HEK293T (cell line): ENCODE results near the gene AMIGO2.

Experiments
- CTCF ChIA-PET: fragments of 350-600 bp; formaldehyde crosslinking; extraction: SDS; loops from one replicate; lab custom pipeline; 2021; ENCODE audit warnings: antibody characterized with exemption, inconsistent platforms; lab: Yijun Ruan, JAX
- POLR2A ChIA-PET: fragments of 350-600 bp; formaldehyde crosslinking; extraction: SDS; loops from one replicate; lab custom pipeline; 2020; ENCODE audit warnings: antibody characterized with exemption, inconsistent platforms; lab: Yijun Ruan, JAX
- DNase-seq: peaks from one replicate; pipeline ENCODE4 v3.0.0; 2012; ENCODE audit warnings: mixed read lengths; ENCODE audit errors: extremely low spot score
- ARNT ChIP-seq: fragments of 450-650 bp; IDR thresholded peaks from 2 replicates; pipeline ENCODE4 v1.6.1; 2017; ENCODE audit warnings: mild to moderate bottlenecking
- BHLHE40 ChIP-seq: fragments of 450-650 bp; IDR thresholded peaks from 2 replicates; pipeline ENCODE4 v1.6.1; 2016; ENCODE audit warnings: mild to moderate bottlenecking, moderate library complexity, borderline replicate concordance
- CTBP1 ChIP-seq: fragments of 450-650 bp; IDR thresholded peaks from 2 replicates; pipeline ENCODE4 v1.6.1; 2016; ENCODE audit warnings: borderline replicate concordance
- ELF4 ChIP-seq: fragments of 450-650 bp; IDR thresholded peaks from 2 replicates; pipeline ENCODE4 v1.6.1; 2017; ENCODE audit warnings: antibody characterized with exemption
- FOXA1 ChIP-seq: fragments of 450-650 bp; IDR thresholded peaks from 2 replicates; pipeline ENCODE4 v1.6.1; 2016; ENCODE audit warnings: mild to moderate bottlenecking
- FOXK2 ChIP-seq: fragments of 450-650 bp; IDR thresholded peaks from 2 replicates; pipeline ENCODE4 v1.6.1; 2016; ENCODE audit warnings: mild to moderate bottlenecking
- FOXM1 ChIP-seq: fragments of 450-650 bp; IDR thresholded peaks from 2 replicates; pipeline ENCODE4 v1.6.1; 2017; ENCODE audit warnings: mild to moderate bottlenecking, borderline replicate concordance
- HDGF ChIP-seq: fragments of 450-650 bp; IDR thresholded peaks from 2 replicates; pipeline ENCODE4 v1.6.1; 2017; ENCODE audit warnings: antibody characterized with exemption, borderline replicate concordance
- L3MBTL2 ChIP-seq: fragments of 450-650 bp; conservative IDR thresholded peaks from 2 replicates; pipeline ENCODE4 v1.6.1; 2016; ENCODE audit warnings: mild to moderate bottlenecking
- LEF1 ChIP-seq: fragments of 450-650 bp; IDR thresholded peaks from 2 replicates; pipeline ENCODE4 v1.6.1; 2017; ENCODE audit warnings: mild to moderate bottlenecking, borderline replicate concordance
- NFRKB ChIP-seq: fragments of 450-650 bp; IDR thresholded peaks from 2 replicates; pipeline ENCODE4 v1.6.1; 2016; ENCODE audit warnings: mild to moderate bottlenecking, moderate library complexity
- SP1 ChIP-seq: fragments of 450-650 bp; IDR thresholded peaks from 2 replicates; pipeline ENCODE4 v1.6.1; 2017
- SUZ12 ChIP-seq: fragments of 450-650 bp; IDR thresholded peaks from 2 replicates; pipeline ENCODE4 v1.6.1; 2016; ENCODE audit warnings: mild to moderate bottlenecking
- TARDBP ChIP-seq: fragments of 450-650 bp; IDR thresholded peaks from 2 replicates; pipeline ENCODE4 v1.6.1; 2016
- ZNF384 ChIP-seq: fragments of 450-650 bp; IDR thresholded peaks from 2 replicates; pipeline ENCODE4 v1.6.1; 2016
- TF ChIP-seq, protein P1 (sequence below): fragments of 450-650 bp; IDR thresholded peaks from 2 replicates; pipeline ENCODE4 v1.6.1; 2016

The AMIGO2 gene, protein sequence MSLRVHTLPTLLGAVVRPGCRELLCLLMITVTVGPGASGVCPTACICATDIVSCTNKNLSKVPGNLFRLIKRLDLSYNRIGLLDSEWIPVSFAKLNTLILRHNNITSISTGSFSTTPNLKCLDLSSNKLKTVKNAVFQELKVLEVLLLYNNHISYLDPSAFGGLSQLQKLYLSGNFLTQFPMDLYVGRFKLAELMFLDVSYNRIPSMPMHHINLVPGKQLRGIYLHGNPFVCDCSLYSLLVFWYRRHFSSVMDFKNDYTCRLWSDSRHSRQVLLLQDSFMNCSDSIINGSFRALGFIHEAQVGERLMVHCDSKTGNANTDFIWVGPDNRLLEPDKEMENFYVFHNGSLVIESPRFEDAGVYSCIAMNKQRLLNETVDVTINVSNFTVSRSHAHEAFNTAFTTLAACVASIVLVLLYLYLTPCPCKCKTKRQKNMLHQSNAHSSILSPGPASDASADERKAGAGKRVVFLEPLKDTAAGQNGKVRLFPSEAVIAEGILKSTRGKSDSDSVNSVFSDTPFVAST

DNA sequence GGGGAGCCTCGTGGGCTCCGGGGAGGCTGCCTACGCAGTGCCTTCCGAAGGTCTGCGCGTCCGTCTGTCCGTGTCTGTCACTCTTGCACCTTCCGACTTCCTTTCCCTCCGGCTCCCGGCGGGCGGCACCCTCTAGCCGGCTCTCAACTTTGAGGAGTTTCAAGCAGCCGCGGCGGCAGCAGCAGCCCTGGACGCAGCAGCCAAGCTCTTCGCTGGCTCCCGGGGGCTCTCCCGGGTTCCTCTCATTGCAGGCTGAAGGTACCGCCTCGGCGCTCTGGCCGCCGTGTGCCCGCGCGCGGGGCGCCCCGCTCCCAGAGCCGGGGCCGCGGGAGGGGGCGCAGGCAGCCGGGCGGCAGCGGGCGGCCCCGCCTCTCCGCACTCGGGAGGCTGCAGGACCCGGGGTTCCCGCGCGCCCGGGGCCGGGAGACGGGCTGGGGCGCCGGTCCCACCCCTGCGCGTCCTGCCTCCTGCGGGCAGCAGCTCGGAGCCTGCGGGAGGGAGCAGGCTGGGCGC is at the start of gene AMIGO2, which contains the start of gene PCED1B:
TSS of gene AMIGO2 (minus strand) at position 492 of the 513 bp plus-strand sequence. CDS start 957 bp downstream, outside the sequence.
TSS of gene PCED1B (plus strand) at position 154 of the 513 bp plus-strand sequence. CDS start 155,443 bp downstream, outside the sequence.
- TF ChIP-seq L3MBTL2 = no peak
- TF ChIP-seq FOXM1 = 0 out of 2 replicates have a peak, but pooled peaks have one; percentile 38
- TF ChIP-seq, protein P1, sequence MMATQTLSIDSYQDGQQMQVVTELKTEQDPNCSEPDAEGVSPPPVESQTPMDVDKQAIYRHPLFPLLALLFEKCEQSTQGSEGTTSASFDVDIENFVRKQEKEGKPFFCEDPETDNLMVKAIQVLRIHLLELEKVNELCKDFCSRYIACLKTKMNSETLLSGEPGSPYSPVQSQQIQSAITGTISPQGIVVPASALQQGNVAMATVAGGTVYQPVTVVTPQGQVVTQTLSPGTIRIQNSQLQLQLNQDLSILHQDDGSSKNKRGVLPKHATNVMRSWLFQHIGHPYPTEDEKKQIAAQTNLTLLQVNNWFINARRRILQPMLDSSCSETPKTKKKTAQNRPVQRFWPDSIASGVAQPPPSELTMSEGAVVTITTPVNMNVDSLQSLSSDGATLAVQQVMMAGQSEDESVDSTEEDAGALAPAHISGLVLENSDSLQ = peak; percentile 17; the same call in 1 of the 2 replicates
- CTCF ChIA-PET = interaction anchor here (0.6 to 1.1 kb wide), 3 partner anchors 8 to 1110 kb away, joined by 3 to 4 read pairs (median 3); no protein-coding TSS in a partner anchor
- POLR2A ChIA-PET = interaction anchor here (1.3 kb wide), 1 partner anchor 11 kb away, joined by 7 read pairs; no protein-coding TSS in a partner anchor
- DNase-seq = peak; percentile 49

DNA sequence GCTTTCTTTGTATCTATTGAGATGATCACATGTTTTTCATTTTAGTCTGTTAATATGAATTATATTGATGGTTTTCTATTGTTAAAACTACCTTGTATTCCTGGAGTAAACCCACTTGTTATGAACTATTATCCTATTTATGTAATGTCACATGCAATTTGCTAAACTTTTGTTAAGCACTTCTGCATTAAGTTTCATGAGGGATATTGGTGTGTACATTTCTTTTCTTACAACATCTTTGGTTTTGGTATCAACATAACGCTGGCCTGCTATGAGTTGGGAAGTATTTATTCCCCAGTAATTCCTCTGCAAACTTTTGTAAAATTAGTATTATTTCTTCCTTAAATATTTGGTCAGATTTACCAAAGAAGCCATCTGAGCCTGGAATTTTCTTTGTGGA is 46.5 kb upstream of the AMIGO2 start:
- DNase-seq = no peak
- TF ChIP-seq L3MBTL2 (no peak), HDGF (no peak), FOXA1 (no peak), CTBP1 (no peak), ARNT (no peak), LEF1 (no peak), NFRKB (no peak), SUZ12 (no peak), SP1 (no peak), TARDBP (no peak), ELF4 (no peak), FOXK2 (no peak), ZNF384 (no peak), BHLHE40 (no peak), FOXM1 (no peak)
- TF ChIP-seq, protein P1 = no peak
- ChIA-PET POLR2A (no interaction called here), CTCF (no interaction called here)

DNA sequence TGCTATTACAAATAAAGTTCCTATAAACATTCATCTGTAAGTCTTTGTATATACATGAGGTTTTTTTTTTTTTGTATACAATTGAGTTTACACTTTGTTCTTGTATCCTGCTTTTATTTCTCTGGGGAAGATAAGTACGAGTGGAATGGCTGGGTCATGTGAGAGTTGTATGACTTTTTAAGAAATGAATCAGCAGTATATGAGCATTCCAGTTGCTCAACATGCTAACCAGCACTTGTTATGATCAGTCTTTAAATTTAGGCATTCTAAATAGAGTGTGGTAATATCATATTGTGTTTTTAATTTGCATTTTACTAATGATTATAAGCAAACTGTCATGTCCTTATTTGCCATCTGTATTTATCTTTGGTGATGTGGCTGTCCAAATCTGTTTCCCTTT is 44.7 kb upstream of the AMIGO2 start:
- CTCF ChIA-PET = no interaction called here
- POLR2A ChIA-PET = no interaction called here
- DNase-seq = no peak
- TF ChIP-seq ZNF384 (no peak), NFRKB (no peak), FOXM1 (no peak), FOXA1 (no peak), CTBP1 (no peak), ELF4 (no peak), ARNT (no peak), SP1 (no peak), BHLHE40 (no peak)

DNA sequence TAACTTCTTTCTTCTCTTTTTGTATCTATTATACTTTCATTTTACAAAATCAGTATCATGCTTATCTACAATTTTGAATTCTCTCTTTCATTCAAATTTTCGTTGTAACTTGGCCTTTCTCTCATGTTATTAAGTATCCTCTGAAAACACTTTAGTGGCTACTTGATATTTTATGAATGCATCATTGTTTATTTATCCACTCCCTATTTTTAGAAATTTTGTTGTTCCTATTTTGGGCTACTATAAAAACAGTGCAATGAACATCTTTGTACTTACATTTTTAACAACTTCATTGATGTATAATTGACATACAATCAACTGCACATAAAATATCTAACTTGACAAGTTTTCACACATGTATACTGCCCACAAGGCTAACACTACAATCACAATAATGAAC is 44.0 kb upstream of the AMIGO2 start:
- POLR2A ChIA-PET = no interaction called here
- no peak for TF ChIP-seq LEF1
- no peak for TF ChIP-seq FOXA1
- TF ChIP-seq FOXK2 = no peak
- TF ChIP-seq FOXM1 = no peak
- no peak for TF ChIP-seq TARDBP
- TF ChIP-seq, protein P1 = no peak
- TF ChIP-seq HDGF = no peak
- TF ChIP-seq L3MBTL2 = no peak
- TF ChIP-seq SP1 = no peak
- TF ChIP-seq ARNT = no peak
- TF ChIP-seq BHLHE40 = no peak
- no peak for TF ChIP-seq NFRKB
- no peak for TF ChIP-seq ZNF384
- CTCF ChIA-PET = no interaction called here
- no peak for DNase-seq

DNA sequence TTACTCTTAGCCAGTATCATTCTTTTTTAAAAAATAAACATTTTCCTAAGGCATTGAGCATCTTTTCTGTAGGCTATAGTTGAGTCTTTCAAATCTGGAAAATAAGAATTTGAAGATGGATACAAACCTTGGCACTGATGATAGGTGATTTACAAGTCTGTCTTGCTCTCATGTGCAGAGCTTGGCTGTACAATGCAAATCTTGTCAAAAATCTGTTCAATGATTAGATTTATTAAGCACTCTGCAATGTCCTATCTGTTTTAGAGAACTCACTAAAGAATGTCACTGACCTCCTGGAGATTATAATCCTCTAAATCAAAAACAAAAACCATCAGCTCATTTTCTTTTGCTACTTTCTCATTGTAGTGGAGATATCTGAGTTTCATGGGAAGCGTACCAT is 42.8 kb upstream of the AMIGO2 start:
- ChIA-PET CTCF (no interaction called here), POLR2A (no interaction called here)
- DNase-seq = no peak
- no peak for TF ChIP-seq NFRKB
- TF ChIP-seq, protein P1 = no peak
- TF ChIP-seq ZNF384 = no peak
- no peak for TF ChIP-seq FOXK2
- TF ChIP-seq SP1 = no peak
- TF ChIP-seq L3MBTL2 = no peak
